Esophagus muscularis mucosa (tissue), 4 donors: Measurements from ENCODE around the gene MEIS1. TPM values are rescaled to one million over a fixed set of nuclear protein-coding genes. Genes with fewer than 3 reads are reported as not detected.
A peak's percentile ranks its signal among the peaks of the same experiment; 100 is the strongest.

ENCODE experiments used
- DNase-seq: peaks from one replicate; pipeline ENCODE4 v3.0.0-alpha.2; 2017; ENCODE audit errors: extremely low spot score
- H3K27ac ChIP-seq, 4 donors: fragments of 200-600 bp; sonication (generic); replicated peaks in 1 of 4; 1 replicate in 3 of 4; 2 replicates in 1 of 4; pipeline ENCODE4 v1.5.1; 2016 to 2019; ENCODE audit warnings: mild to moderate bottlenecking in 1 of 4
- H3K27me3 ChIP-seq, 4 donors: fragments of 200-600 bp; sonication (generic); one replicate each; pipeline versions ENCODE4 v1.5.1 to v1.6.0; 2016 to 2019
- H3K36me3 ChIP-seq, 4 donors: fragments of 200-600 bp; sonication (generic); one replicate each; pipeline ENCODE4 v1.5.1; 2016 to 2019
- H3K4me1 ChIP-seq, 4 donors: fragments of 200-600 bp; sonication (generic); one replicate each; pipeline ENCODE4 v1.5.1; 2016 to 2019
- H3K4me3 ChIP-seq, 4 donors: fragments of 200-600 bp; sonication (generic); 1 replicate in 2 of 4; 2 replicates in 2 of 4; pipeline ENCODE4 v1.5.1; 2016 to 2019; ENCODE audit warnings: mild to moderate bottlenecking in 4 of 4, moderate library complexity in 1 of 4
- H3K9me3 ChIP-seq, 4 donors: fragments of 200-600 bp; sonication (generic); 1 replicate in 3 of 4; 2 replicates in 1 of 4; pipeline ENCODE4 v1.5.1; 2016 to 2019
- CTCF ChIP-seq, 3 experiments: fragments of 200-600 bp in 2 of 3; fragments of 450-650 bp in 1 of 3; sonication (generic) in 2 of 3; IDR thresholded peaks; one replicate each; pipeline ENCODE4 v1.5.1; 2017 to 2019; ENCODE audit warnings: antibody characterized with exemption in 3 of 3, mild to moderate bottlenecking in 2 of 3, moderate library complexity in 1 of 3
- EP300 ChIP-seq: sonication (generic); formaldehyde crosslinking; IDR thresholded peaks from one replicate; pipeline ENCODE4 v1.6.1; 2017; ENCODE audit warnings: antibody characterized with exemption
- POLR2A ChIP-seq: fragments of 450-650 bp; IDR thresholded peaks from one replicate; pipeline ENCODE4 v1.6.1; 2017; ENCODE audit warnings: antibody characterized with exemption, moderate library complexity, mild to moderate bottlenecking, low read depth
- POLR2AphosphoS5 ChIP-seq, 2 donors: sonication (generic); formaldehyde crosslinking; IDR thresholded peaks; one replicate each; pipeline ENCODE4 v1.6.1; 2017; ENCODE audit warnings: antibody characterized with exemption in 2 of 2
- WGBS: methylation state at CpG from one replicate; pipeline ENCODE4 v1.1.5; 2018; 5-methylcytosine and 5-hydroxymethylcytosine counted together
- intact Hi-C: fragments of 100-400 bp; cut with DNase I; formaldehyde crosslinking; loops from one replicate; pipeline ENCODE4 v1.15.1; 2023
- total RNA-seq, 4 donors: library from RNA; depleted of rRNA; stranded (reverse); fragments of >200 nt; gene quantifications; one replicate each; pipeline versions ENCODE4 v1.1.0 to v1.2.1, GENCODE V29; 2016

The MEIS1 gene
- total RNA-seq, 4 donors from 2014 or later: 89.8 to 166 (median 132) TPM

GRCh38 chr2:66469214-66469902 is 34.4 kb downstream of the MEIS1 start:
- no peaks in the 10 kb centered on the region for H3K9me3 ChIP-seq
- H3K27ac ChIP-seq: peak overlapping the region in 3 of 4 donors; percentile 28 to 59 (median 35)
- 54% methylated on average over 11 of the region's 11 CpGs for WGBS
- H3K36me3 ChIP-seq: peaks cover 0 to 36% (median 5%) of the 10 kb centered on the region in 4 donors
- DNase-seq: no peak
- intact Hi-C loops: no loop called here
- no peaks in the 10 kb centered on the region for H3K27me3 ChIP-seq
- peaks cover 21 to 100% (median 94%) of the 10 kb centered on the region in 4 donors for H3K4me1 ChIP-seq
- H3K4me3 ChIP-seq: no peak overlapping the region
- TF ChIP-seq EP300 (no peak), POLR2AphosphoS5 (IDR thresholded peaks at IDR 0.05) (peak in 1 of 2 donors; percentile 25), CTCF (IDR thresholded peaks at IDR 0.05) (no peak), POLR2A (no peak)

- 27% methylated on average over 2 of the region's 2 CpGs for WGBS
- Histone ChIP-seq H3K27ac (peak overlapping the region in 1 of 4 donors; percentile 59), H3K4me1 (peaks cover 15 to 99% (median 87%) of the 10 kb centered on the region in 4 donors), H3K4me3 (no peak overlapping the region), H3K9me3 (no peaks in the 10 kb centered on the region), H3K27me3 (no peaks in the 10 kb centered on the region), H3K36me3 (peaks cover 0 to 31% (median 8%) of the 10 kb centered on the region in 4 donors)
- TF ChIP-seq CTCF (IDR thresholded peaks at IDR 0.05) (no peak), POLR2AphosphoS5 (IDR thresholded peaks at IDR 0.05) (no peak), EP300 (no peak), POLR2A (no peak)
- intact Hi-C loops: no loop called here
- no peak for DNase-seq
Observed at GRCh38 chr2:66470199-66470598, 35.3 kb downstream of the MEIS1 start.

GRCh38 chr2:66472225-66472843 is 37.4 kb downstream of the MEIS1 start:
- H3K4me1 ChIP-seq: peaks cover 29 to 99% (median 87%) of the 10 kb centered on the region in 4 donors
- peak overlapping the region in 3 of 4 donors; percentile 3 to 55 (median 31) for H3K27ac ChIP-seq
- intact Hi-C loops: no loop called here
- peaks cover 0 to 29% (median 11%) of the 10 kb centered on the region in 4 donors for H3K36me3 ChIP-seq
- no peak for DNase-seq
- no peaks in the 10 kb centered on the region for H3K27me3 ChIP-seq
- no peaks in the 10 kb centered on the region for H3K9me3 ChIP-seq
- no peak overlapping the region for H3K4me3 ChIP-seq
- no peak for TF ChIP-seq EP300
- TF ChIP-seq POLR2AphosphoS5 (IDR thresholded peaks at IDR 0.05): no peak
- no peak for TF ChIP-seq CTCF (IDR thresholded peaks at IDR 0.05)
- no peak for TF ChIP-seq POLR2A
- 55% methylated on average over 2 of the region's 5 CpGs for WGBS

- H3K9me3 ChIP-seq: no peaks in the 10 kb centered on the region
- intact Hi-C loops: no loop called here
- WGBS: 31% methylated on average over 4 of the region's 4 CpGs
- peaks cover 40 to 95% (median 79%) of the 10 kb centered on the region in 4 donors for H3K4me1 ChIP-seq
- no peak for TF ChIP-seq EP300
- peak in 1 of 2 donors; percentile 13 for TF ChIP-seq POLR2AphosphoS5 (IDR thresholded peaks at IDR 0.05)
- no peak overlapping the region for H3K4me3 ChIP-seq
- no peaks in the 10 kb centered on the region for H3K27me3 ChIP-seq
- H3K36me3 ChIP-seq: peaks cover 0 to 53% (median 12%) of the 10 kb centered on the region in 4 donors
- peak overlapping the region in 3 of 4 donors; percentile 3 to 50 (median 37) for H3K27ac ChIP-seq
- no peak for DNase-seq
Observed at GRCh38 chr2:66477135-66477842, 42.4 kb downstream of the MEIS1 start.

GRCh38 chr2:66478299-66478698 is 43.4 kb downstream of the MEIS1 start:
- WGBS: 24% methylated on average over 3 of the region's 3 CpGs
- no peak for TF ChIP-seq POLR2AphosphoS5 (IDR thresholded peaks at IDR 0.05)
- TF ChIP-seq EP300: no peak
- no peak for TF ChIP-seq CTCF (IDR thresholded peaks at IDR 0.05)
- no peak for TF ChIP-seq POLR2A
- intact Hi-C loops: no loop called here
- H3K27ac ChIP-seq: peak overlapping the region in 2 of 4 donors; percentile 3 to 50
- H3K9me3 ChIP-seq: no peaks in the 10 kb centered on the region
- H3K4me1 ChIP-seq: peaks cover 40 to 90% (median 72%) of the 10 kb centered on the region in 4 donors
- no peaks in the 10 kb centered on the region for H3K27me3 ChIP-seq
- DNase-seq: no peak
- H3K36me3 ChIP-seq: peaks cover 0 to 56% (median 12%) of the 10 kb centered on the region in 4 donors
- no peak overlapping the region for H3K4me3 ChIP-seq
